ENCODE data around the gene HAND1.

The HAND1 gene

GRCh38 chr5:154472871-154473580, 5.0 kb downstream of the HAND1 start:
- no peak for DNase-seq (ENCODE audit: low spot score)
- in situ Hi-C loops (cut with MboI; ENCODE audit: low sequenced_read_pairs, unreplicated experiment), result no loop called here
- no peak for TF ChIP-seq CTCF (IDR thresholded peaks at IDR 0.05; ENCODE audit: borderline replicate concordance, control extremely low read depth, extremely low read depth, insufficient read depth, missing control alignments)

- no peak for DNase-seq (ENCODE audit: low spot score)
- in situ Hi-C loops (cut with MboI; ENCODE audit: low sequenced_read_pairs, unreplicated experiment), result no loop called here
These were observed 6.8 kb downstream of the HAND1 start for GRCh38 chr5:154470947-154471870.

GRCh38 chr5:154470137-154470536, 7.9 kb downstream of the HAND1 start:
- DNase-seq (ENCODE audit: low spot score), result no peak
- in situ Hi-C loops (cut with MboI; ENCODE audit: low sequenced_read_pairs, unreplicated experiment), result no loop called here
- no peak for TF ChIP-seq CTCF (IDR thresholded peaks at IDR 0.05; ENCODE audit: borderline replicate concordance, control extremely low read depth, extremely low read depth, insufficient read depth, missing control alignments)

More at GRCh38 chr5:154470947-154471870, 6.8 kb downstream of the HAND1 start:
- no peak for TF ChIP-seq CTCF (IDR thresholded peaks at IDR 0.05; ENCODE audit: borderline replicate concordance, control extremely low read depth, extremely low read depth, insufficient read depth, missing control alignments)

GRCh38 chr5:154467655-154468354, 10.2 kb downstream of the HAND1 start:
- in situ Hi-C loops (cut with MboI; ENCODE audit: low sequenced_read_pairs, unreplicated experiment), result no loop called here
- DNase-seq (ENCODE audit: low spot score), result peak; percentile 87
- peak; percentile 87 for TF ChIP-seq CTCF (IDR thresholded peaks at IDR 0.05; ENCODE audit: borderline replicate concordance, control extremely low read depth, extremely low read depth, insufficient read depth, missing control alignments)

- no peak for TF ChIP-seq CTCF (IDR thresholded peaks at IDR 0.05; ENCODE audit: borderline replicate concordance, control extremely low read depth, extremely low read depth, insufficient read depth, missing control alignments)
- in situ Hi-C loops (cut with MboI; ENCODE audit: low sequenced_read_pairs, unreplicated experiment), result no loop called here
- no peak for DNase-seq (ENCODE audit: low spot score)
These were observed 11.4 kb downstream of the HAND1 start for GRCh38 chr5:154466671-154467070.

GRCh38 chr5:154466147-154466546, 11.9 kb downstream of the HAND1 start:
- DNase-seq (ENCODE audit: low spot score), result no peak
- in situ Hi-C loops (cut with MboI; ENCODE audit: low sequenced_read_pairs, unreplicated experiment), result no loop called here
- no peak for TF ChIP-seq CTCF (IDR thresholded peaks at IDR 0.05; ENCODE audit: borderline replicate concordance, control extremely low read depth, extremely low read depth, insufficient read depth, missing control alignments)
